SK-N-SH (cell line): ENCODE data around the gene GNPAT. TPM values are rescaled to one million over a fixed set of nuclear protein-coding genes. Genes with fewer than 3 reads are reported as not detected.

Source experiments
- CTCF ChIA-PET: fragments of 300-600, 350-600 bp; formaldehyde crosslinking; extraction: SDS; loops from one replicate; lab custom pipeline; 2021; lab: Yijun Ruan, JAX
- POLR2A ChIA-PET: fragments of 350-600 bp; sonication (Branson Sonifier 250); formaldehyde crosslinking; extraction: SDS; loops from one replicate; lab custom pipeline; 2020; ENCODE audit warnings: antibody characterized with exemption, inconsistent platforms; lab: Yijun Ruan, JAX
- DNase-seq: peaks from one replicate; pipeline ENCODE4 v3.0.0; 2012
- H2AFZ ChIP-seq: fragments of 200-600 bp; sonication (generic); 2 replicates; pipeline ENCODE4 v1.8.1; 2016; ENCODE audit warnings: antibody characterized with exemption, mild to moderate bottlenecking, low read depth
- H3F3A ChIP-seq: fragments of 200-600 bp; sonication (generic); replicated peaks from 2 replicates; pipeline ENCODE3; 2016; ENCODE audit warnings: antibody characterized with exemption, mild to moderate bottlenecking; ENCODE audit not compliant: insufficient read depth
- H3K27ac ChIP-seq, 2 experiments: fragments of 200-500 bp in 1 of 2; fragments of 200-600 bp in 1 of 2; sonication (Bioruptor generic) in 1 of 2; sonication (generic), shearing (Covaris generic) in 1 of 2; 2 replicates each; pipeline versions ENCODE4 v1.5.1 to v1.6.1; 2014 to 2016; ENCODE audit warnings: low read depth in 2 of 2, inconsistent platforms in 1 of 2, low read length in 1 of 2, mild to moderate bottlenecking in 1 of 2, mixed read lengths in 1 of 2
- H3K27me3 ChIP-seq: fragments of 200-600 bp; sonication (generic), shearing (Covaris generic); 2 replicates; pipeline ENCODE4 v1.6.1; 2016; ENCODE audit warnings: mixed run types; ENCODE audit not compliant: insufficient read depth
- H3K36me3 ChIP-seq, 2 experiments: fragments of 200-500 bp in 1 of 2; fragments of 200-600 bp in 1 of 2; sonication (Bioruptor generic) in 1 of 2; sonication (generic) in 1 of 2; replicated peaks in 1 of 2; 2 replicates each; pipeline versions ENCODE3 to v1.5.1; 2014 to 2016; ENCODE audit warnings: low read length in 1 of 2, mild to moderate bottlenecking in 1 of 2; ENCODE audit not compliant: insufficient read depth in 2 of 2, control insufficient read depth in 1 of 2
- H3K4me1 ChIP-seq, 2 experiments: fragments of 200-500 bp in 1 of 2; fragments of 200-600 bp in 1 of 2; sonication (Bioruptor generic) in 1 of 2; sonication (generic), shearing (Covaris generic) in 1 of 2; 2 replicates each; pipeline versions ENCODE4 v1.5.1 to v1.6.1; 2014 to 2016; ENCODE audit warnings: low read depth in 1 of 2, low read length in 1 of 2, mixed run types in 1 of 2; ENCODE audit not compliant: insufficient read depth in 2 of 2, control insufficient read depth in 1 of 2
- H3K4me2 ChIP-seq: fragments of 200-600 bp; sonication (generic), shearing (Covaris generic); 2 replicates; pipeline ENCODE4 v1.6.1; 2017; ENCODE audit warnings: mixed run types
- H3K4me3 ChIP-seq, 2 experiments: fragments of 200-500 bp in 1 of 2; fragments of 200-600 bp in 1 of 2; sonication (Bioruptor generic) in 1 of 2; sonication (generic), shearing (Covaris generic) in 1 of 2; 2 replicates each; pipeline versions ENCODE4 v1.5.1 to v1.8.1; 2014 to 2016; ENCODE audit warnings: low read depth in 2 of 2, inconsistent platforms in 1 of 2, low read length in 1 of 2, mild to moderate bottlenecking in 1 of 2, mixed read lengths in 1 of 2, moderate library complexity in 1 of 2
- H3K79me2 ChIP-seq: fragments of 200-600 bp; sonication (generic); 2 replicates; pipeline ENCODE4 v1.8.1; 2017; ENCODE audit warnings: mild to moderate bottlenecking; ENCODE audit not compliant: insufficient read depth
- H3K9ac ChIP-seq: fragments of 200-600 bp; sonication (generic); 2 replicates; pipeline ENCODE4 v1.6.1; 2017; ENCODE audit warnings: mixed run types
- H3K9me2 ChIP-seq: fragments of 200-600 bp; sonication (generic); 2 replicates; pipeline ENCODE4 v1.6.1; 2017; ENCODE audit warnings: mixed run types
- H3K9me3 ChIP-seq: fragments of 200-600 bp; sonication (generic); 2 replicates; pipeline ENCODE4 v1.6.1; 2017; ENCODE audit warnings: mixed run types, mild to moderate bottlenecking, moderate library complexity
- H4K20me1 ChIP-seq: fragments of 200-600 bp; sonication (generic); 2 replicates; pipeline ENCODE4 v1.6.1; 2017; ENCODE audit warnings: mild to moderate bottlenecking, mixed run types; ENCODE audit not compliant: insufficient read depth
- FOSL2 ChIP-seq: IDR thresholded peaks from 2 replicates; pipeline ENCODE4 v1.4.0; 2012; ENCODE audit warnings: low read depth, mild to moderate bottlenecking, moderate library complexity, borderline replicate concordance
- IRF3 ChIP-seq: fragments of 150-350 bp; IDR thresholded peaks from 2 replicates; pipeline ENCODE4 v1.6.1; 2016; ENCODE audit warnings: mild to moderate bottlenecking, low read depth, low read length
- JUND ChIP-seq: IDR thresholded peaks from 2 replicates; pipeline ENCODE4 v1.4.0; 2012
- MXI1 ChIP-seq: IDR thresholded peaks from 2 replicates; pipeline ENCODE4 v1.6.1; 2012; ENCODE audit warnings: mild to moderate bottlenecking, low read depth, low read length, improper control_type of control experiment
- NRF1 ChIP-seq: IDR thresholded peaks from 2 replicates; pipeline ENCODE4 v1.6.1; 2012; ENCODE audit warnings: low read depth, mild to moderate bottlenecking, low read length
- POLR2AphosphoS5 ChIP-seq: IDR thresholded peaks from 2 replicates; pipeline ENCODE4 v1.6.1; 2012; ENCODE audit warnings: low read depth, low read length
- SIN3A ChIP-seq: IDR thresholded peaks from 2 replicates; pipeline ENCODE4 v1.6.1; 2012; ENCODE audit warnings: low read depth, mild to moderate bottlenecking, low read length, moderate library complexity, borderline replicate concordance
- TAF1 ChIP-seq: IDR thresholded peaks from 2 replicates; pipeline ENCODE4 v1.6.1; 2012; ENCODE audit warnings: low read depth, mild to moderate bottlenecking, low read length, moderate library complexity, borderline replicate concordance
- ZBTB33 ChIP-seq: IDR thresholded peaks from 2 replicates; pipeline ENCODE4 v1.4.0; 2012; ENCODE audit warnings: low read depth, borderline replicate concordance
- WGBS: methylation state at CpG from one replicate; pipeline ENCODE4 v1.1.6; 2017; ENCODE audit warnings: low lambda C conversion rate; 5-methylcytosine and 5-hydroxymethylcytosine counted together
- polyA plus RNA-seq, 3 experiments: library from polyadenylated mRNA; depleted of rRNA; stranded (reverse); fragments of >200 nt; gene quantifications; 2 replicates each; pipeline ENCODE4 v1.2.3, GENCODE V29; 2012

Gene GNPAT
- polyA plus RNA-seq, 1 of the 3 experiments (the other 2 are of a cell fraction) = 14.7 TPM

GRCh38 chr1:231286603-231287002 lies 45.6 kb downstream of the GNPAT start:
- Histone ChIP-seq H2AFZ (no peak overlapping the region), H3K36me3 (no peaks in the 10 kb centered on the region), H3K79me2 (no peaks in the 10 kb centered on the region), H4K20me1 (no peaks in the 10 kb centered on the region), H3K4me2 (no peak overlapping the region), H3K27ac (no peak overlapping the region), H3K9me3 (no peaks in the 10 kb centered on the region), H3K4me3 (no peak overlapping the region), H3K9ac (no peak overlapping the region), H3K4me1 (no peaks in the 10 kb centered on the region), H3K9me2 (no peaks in the 10 kb centered on the region), H3K27me3 (no peaks in the 10 kb centered on the region), H3F3A (no peaks in the 10 kb centered on the region)
- no peak for DNase-seq
- TF ChIP-seq FOSL2 = no peak
- TF ChIP-seq SIN3A = no peak
- POLR2A ChIA-PET = no interaction called here
- WGBS = 90% methylated on average over 6 of the region's 6 CpGs
- CTCF ChIA-PET = no interaction called here

DNA sequence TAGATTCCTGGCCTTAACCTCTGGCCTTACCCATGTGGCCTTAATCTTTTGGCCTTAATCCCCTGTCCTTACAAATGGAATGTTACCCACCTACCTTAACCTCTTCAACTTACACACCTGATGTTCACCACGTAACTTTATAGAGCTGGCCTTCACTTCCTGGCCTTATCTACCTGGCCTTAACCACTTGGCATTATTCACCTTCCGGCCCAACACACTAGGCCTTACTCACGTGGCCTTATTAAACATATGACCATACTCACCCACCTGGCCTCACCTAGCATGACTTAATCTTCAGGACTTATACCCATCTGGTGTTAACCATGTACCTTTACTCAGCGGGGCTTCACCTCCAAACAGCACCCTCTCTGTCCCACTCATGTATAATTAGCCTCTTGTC lies 54.9 kb downstream of the GNPAT start:
- Histone ChIP-seq H3K27ac (no peak overlapping the region), H3K36me3 (no peaks in the 10 kb centered on the region), H3K9me2 (no peaks in the 10 kb centered on the region), H3K4me1 (no peaks in the 10 kb centered on the region), H3K79me2 (no peaks in the 10 kb centered on the region), H3K27me3 (no peaks in the 10 kb centered on the region), H3K4me2 (no peak overlapping the region), H4K20me1 (no peaks in the 10 kb centered on the region), H3K9ac (no peak overlapping the region), H2AFZ (no peak overlapping the region), H3K4me3 (no peak overlapping the region), H3F3A (no peaks in the 10 kb centered on the region), H3K9me3 (no peaks in the 10 kb centered on the region)
- DNase-seq = no peak
- ChIA-PET CTCF (no interaction called here), POLR2A (no interaction called here)
- 81% methylated on average over 4 of the region's 4 CpGs for WGBS
- TF ChIP-seq JUND (no peak), TAF1 (no peak), ZBTB33 (no peak), FOSL2 (no peak)

GRCh38 chr1:231301990-231302389 lies 61.0 kb downstream of the GNPAT start:
- CTCF ChIA-PET = no interaction called here
- Histone ChIP-seq H3K79me2 (no peaks in the 10 kb centered on the region), H3K9ac (no peak overlapping the region), H4K20me1 (no peaks in the 10 kb centered on the region), H3K4me1 (no peaks in the 10 kb centered on the region), H3K36me3 (no peaks in the 10 kb centered on the region), H3K9me2 (no peaks in the 10 kb centered on the region), H3K9me3 (no peaks in the 10 kb centered on the region), H2AFZ (no peak overlapping the region), H3F3A (no peaks in the 10 kb centered on the region), H3K4me2 (no peak overlapping the region), H3K4me3 (no peak overlapping the region), H3K27ac (no peak overlapping the region), H3K27me3 (no peaks in the 10 kb centered on the region)
- POLR2A ChIA-PET = no interaction called here
- TF ChIP-seq IRF3 (no peak), SIN3A (no peak), ZBTB33 (no peak), JUND (no peak), POLR2AphosphoS5 (no peak), MXI1 (no peak), NRF1 (no peak)
- 56% methylated on average over 3 of the region's 3 CpGs for WGBS
- DNase-seq = no peak
